GM12874 (cell line): ENCODE data around the gene FAM180B.

Experiments
- CTCF ChIP-seq: IDR thresholded peaks from 2 replicates; pipeline ENCODE4 v1.5.1; 2011; ENCODE audit warnings: low read depth, mild to moderate bottlenecking, control low read depth, low read length, moderate library complexity; ENCODE audit not compliant: insufficient read depth

FAM180B gene

GRCh38 chr11:47564933-47565339, 21.5 kb upstream of the FAM180B start:
- no peak for TF ChIP-seq CTCF

GRCh38 chr11:47565340-47566148, 20.9 kb upstream of the FAM180B start, which contains the start of gene PTPMT1:
Gene PTPMT1, plus strand, starts transcription at chr11:47565599. Its CDS starts 24 bp downstream, at chr11:47565623.
- TF ChIP-seq CTCF, result no peak

- TF ChIP-seq CTCF, result no peak
These were observed 20.3 kb upstream of the FAM180B start for GRCh38 chr11:47566149-47566698.

DNA sequence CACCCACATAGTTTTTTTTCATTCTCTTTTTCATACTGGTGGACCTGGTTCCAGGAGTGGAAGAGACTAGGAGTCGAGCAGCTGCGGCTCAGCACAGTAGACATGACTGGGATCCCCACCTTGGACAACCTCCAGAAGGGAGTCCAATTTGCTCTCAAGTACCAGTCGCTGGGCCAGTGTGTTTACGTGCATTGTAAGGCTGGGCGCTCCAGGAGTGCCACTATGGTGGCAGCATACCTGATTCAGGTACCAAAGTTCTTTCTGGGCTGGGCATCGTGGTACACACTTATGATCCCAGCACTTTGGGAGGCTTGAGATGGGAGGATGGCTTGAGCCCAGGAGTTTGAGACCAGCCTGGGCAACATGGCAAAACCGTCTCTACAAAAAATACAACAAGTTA, 16.8 kb upstream of the FAM180B start:
- TF ChIP-seq CTCF, result no peak

GRCh38 chr11:47570651-47571356, 15.7 kb upstream of the FAM180B start:
- no peak for TF ChIP-seq CTCF

GRCh38 chr11:47571357-47571729, 15.1 kb upstream of the FAM180B start:
- TF ChIP-seq CTCF, result no peak

DNA sequence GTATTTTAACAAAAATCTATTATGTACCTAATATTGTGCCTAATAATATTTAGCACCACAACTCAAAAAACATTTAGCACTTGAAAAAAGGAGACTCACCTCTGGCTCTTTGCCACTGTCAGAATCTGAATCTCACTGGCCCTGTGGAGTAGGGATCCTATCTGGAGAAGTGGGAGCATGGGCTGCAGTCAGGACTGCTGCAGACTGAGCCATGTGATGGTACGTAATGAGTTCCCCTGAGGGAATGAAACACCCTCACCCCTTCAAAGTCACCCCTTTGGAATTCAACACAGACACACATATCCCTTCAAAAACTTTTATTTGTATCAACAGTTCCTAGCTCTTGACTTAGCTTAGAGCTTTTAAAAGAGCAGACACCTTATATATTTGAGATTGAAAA, 14.6 kb upstream of the FAM180B start:
- TF ChIP-seq CTCF, result no peak
